SU-DHL-6 (cell line): ENCODE results near the gene PAIP2.

ENCODE experiments used
- EZH2phosphoT487 ChIP-seq: fragments of 200-600 bp; sonication (generic), shearing (Covaris generic); conservative IDR thresholded peaks from 2 replicates; pipeline ENCODE4 v1.6.1; 2018; ENCODE audit warnings: mild to moderate bottlenecking, antibody characterized with exemption, low read length, moderate library complexity, mixed read lengths
- TF ChIP-seq, protein P1 (sequence below): fragments of 200-600 bp; sonication (generic); IDR thresholded peaks from one replicate; pipeline ENCODE4 v1.5.1; 2017; ENCODE audit warnings: antibody characterized with exemption, mild to moderate bottlenecking, low read length, moderate library complexity; ENCODE audit not compliant: insufficient read depth, poor library complexity, severe bottlenecking

DNA sequence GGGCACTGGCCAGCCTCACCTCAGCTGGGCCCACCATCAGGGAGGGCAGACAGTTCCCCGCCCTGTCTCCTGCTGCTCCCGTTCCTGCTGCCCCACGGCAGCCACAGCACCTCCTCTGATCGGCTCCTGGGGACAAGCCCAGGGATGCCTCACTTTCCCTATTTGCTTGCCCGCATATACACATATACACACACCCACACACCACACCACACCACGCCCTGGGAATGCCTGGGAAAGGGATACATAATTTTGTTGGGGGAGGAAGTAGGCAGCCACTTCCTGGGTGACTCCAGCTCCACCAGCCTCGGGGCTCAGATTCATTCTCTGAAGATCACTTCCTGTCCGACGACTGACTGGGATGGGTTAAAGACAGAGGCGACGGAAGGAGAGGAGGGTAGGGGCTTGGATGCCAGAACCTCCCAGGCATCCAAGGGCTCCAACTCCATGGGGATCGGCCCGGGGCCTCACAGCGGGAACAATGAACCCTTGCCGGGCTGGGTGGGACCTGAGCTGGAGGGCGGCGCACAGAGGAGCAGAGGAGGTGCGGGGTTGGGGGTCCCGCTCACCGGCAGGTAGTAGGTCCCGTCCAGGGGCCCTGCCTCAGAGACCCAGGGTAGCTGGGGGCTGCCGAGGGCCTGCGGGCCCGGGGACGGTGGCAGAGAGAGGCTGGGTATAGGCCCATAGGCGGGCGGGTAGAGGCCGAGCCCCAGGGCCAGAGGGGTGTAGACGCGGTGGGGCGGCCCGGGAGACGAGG, 50.1 kb downstream of the PAIP2 start:
- TF ChIP-seq, protein P1, sequence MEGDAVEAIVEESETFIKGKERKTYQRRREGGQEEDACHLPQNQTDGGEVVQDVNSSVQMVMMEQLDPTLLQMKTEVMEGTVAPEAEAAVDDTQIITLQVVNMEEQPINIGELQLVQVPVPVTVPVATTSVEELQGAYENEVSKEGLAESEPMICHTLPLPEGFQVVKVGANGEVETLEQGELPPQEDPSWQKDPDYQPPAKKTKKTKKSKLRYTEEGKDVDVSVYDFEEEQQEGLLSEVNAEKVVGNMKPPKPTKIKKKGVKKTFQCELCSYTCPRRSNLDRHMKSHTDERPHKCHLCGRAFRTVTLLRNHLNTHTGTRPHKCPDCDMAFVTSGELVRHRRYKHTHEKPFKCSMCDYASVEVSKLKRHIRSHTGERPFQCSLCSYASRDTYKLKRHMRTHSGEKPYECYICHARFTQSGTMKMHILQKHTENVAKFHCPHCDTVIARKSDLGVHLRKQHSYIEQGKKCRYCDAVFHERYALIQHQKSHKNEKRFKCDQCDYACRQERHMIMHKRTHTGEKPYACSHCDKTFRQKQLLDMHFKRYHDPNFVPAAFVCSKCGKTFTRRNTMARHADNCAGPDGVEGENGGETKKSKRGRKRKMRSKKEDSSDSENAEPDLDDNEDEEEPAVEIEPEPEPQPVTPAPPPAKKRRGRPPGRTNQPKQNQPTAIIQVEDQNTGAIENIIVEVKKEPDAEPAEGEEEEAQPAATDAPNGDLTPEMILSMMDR, result no peak
- TF ChIP-seq EZH2phosphoT487, result no peak
